ENCODE data around the gene LDLR. TPM values are rescaled to one million over a fixed set of nuclear protein-coding genes. Genes with fewer than 3 reads are reported as not detected.

Gene LDLR
- total RNA-seq, 2 experiments from 2014 or later = 88.3 to 99.1 TPM

DNA sequence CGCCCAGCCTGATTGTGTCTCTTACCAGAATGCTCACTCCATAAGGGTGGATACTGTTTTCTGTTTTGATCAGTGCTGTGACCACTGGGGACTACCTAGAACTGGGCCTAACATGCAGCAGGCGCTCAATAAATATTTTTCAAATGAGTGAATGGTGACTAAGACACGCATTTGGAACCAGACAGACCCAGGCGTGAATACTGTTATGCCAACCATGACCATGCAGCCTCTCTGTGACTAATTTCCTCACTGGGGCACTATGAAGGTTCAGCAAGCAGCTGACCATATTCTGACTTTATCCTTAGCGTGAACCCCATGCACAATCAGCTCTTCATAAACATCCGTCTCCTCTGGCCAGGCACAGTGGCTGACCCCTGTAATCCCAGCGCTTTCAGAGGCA lies 79.3 kb downstream of the LDLR start:
- intact Hi-C loops (cut with micrococcal nuclease; ENCODE audit: unreplicated experiment) = no loop called here
- Histone ChIP-seq H3K36me3 (ENCODE audit: insufficient read depth, low read length) (peaks cover 89% of the 10 kb centered on the region), H3K9me2 (ENCODE audit: insufficient read depth, low read length) (no peaks in the 10 kb centered on the region), H3K79me2 (ENCODE audit: insufficient read depth, low read depth, low read length) (no peaks in the 10 kb centered on the region), H4K20me1 (ENCODE audit: insufficient read depth, low read length) (no peaks in the 10 kb centered on the region), H3K4me3 (ENCODE audit: low read depth, low read length, poor library complexity, severe bottlenecking) (no peak overlapping the region), H3K27ac (ENCODE audit: low read depth, low read length, poor library complexity, severe bottlenecking) (no peak overlapping the region), H3K4me2 (ENCODE audit: low read length) (no peak overlapping the region), H3K4me1 (ENCODE audit: insufficient read depth, low read length, poor library complexity, severe bottlenecking) (no peaks in the 10 kb centered on the region), H3K9me3 (ENCODE audit: low read length) (no peaks in the 10 kb centered on the region), H2AFZ (ENCODE audit: low read length) (no peak overlapping the region)
- TF ChIP-seq EZH2phosphoT487 (IDR thresholded peaks at IDR 0.05; ENCODE audit: borderline replicate concordance, low read depth, low read length) = no peak
- TF ChIP-seq CTCF (conservative IDR thresholded peaks at IDR 0.05; ENCODE audit: low read length) = no peak
- BruUV-seq (replicated peaks) = no TSS peak
- CTCF ChIA-PET (ENCODE audit: unreplicated experiment) = no interaction called here
- POLR2A ChIA-PET = no interaction called here
- DNase-seq (ENCODE audit: low spot score) = no peak

- POLR2A ChIA-PET = no interaction called here
- no peaks in the 10 kb centered on the region for H3K79me2 ChIP-seq (ENCODE audit: insufficient read depth, low read depth, low read length)
- intact Hi-C loops (cut with micrococcal nuclease; ENCODE audit: unreplicated experiment) = no loop called here
- H3K36me3 ChIP-seq (ENCODE audit: insufficient read depth, low read length) = peaks cover 89% of the 10 kb centered on the region
- no peak overlapping the region for H3K4me2 ChIP-seq (ENCODE audit: low read length)
- no peak for DNase-seq (ENCODE audit: low spot score)
- H3K9me3 ChIP-seq (ENCODE audit: low read length) = no peaks in the 10 kb centered on the region
- no peaks in the 10 kb centered on the region for H3K9me2 ChIP-seq (ENCODE audit: insufficient read depth, low read length)
- H2AFZ ChIP-seq (ENCODE audit: low read length) = no peak overlapping the region
- BruUV-seq (replicated peaks) = no TSS peak
- no peak overlapping the region for H3K4me3 ChIP-seq (ENCODE audit: low read depth, low read length, poor library complexity, severe bottlenecking)
- H3K4me1 ChIP-seq (ENCODE audit: insufficient read depth, low read length, poor library complexity, severe bottlenecking) = no peaks in the 10 kb centered on the region
- no peak for TF ChIP-seq CTCF (conservative IDR thresholded peaks at IDR 0.05; ENCODE audit: low read length)
- no peak for TF ChIP-seq EZH2phosphoT487 (IDR thresholded peaks at IDR 0.05; ENCODE audit: borderline replicate concordance, low read depth, low read length)
- CTCF ChIA-PET (ENCODE audit: unreplicated experiment) = no interaction called here
- H3K27ac ChIP-seq (ENCODE audit: low read depth, low read length, poor library complexity, severe bottlenecking) = no peak overlapping the region
- no peaks in the 10 kb centered on the region for H4K20me1 ChIP-seq (ENCODE audit: insufficient read depth, low read length)
Measured at GRCh38 chr19:11169896-11170678, 80.8 kb downstream of the LDLR start.

- Histone ChIP-seq H3K36me3 (ENCODE audit: insufficient read depth, low read length) (peaks cover 86% of the 10 kb centered on the region), H3K4me2 (ENCODE audit: low read length) (no peak overlapping the region), H3K4me3 (ENCODE audit: low read depth, low read length, poor library complexity, severe bottlenecking) (no peak overlapping the region), H3K9me3 (ENCODE audit: low read length) (no peaks in the 10 kb centered on the region), H4K20me1 (ENCODE audit: insufficient read depth, low read length) (no peaks in the 10 kb centered on the region), H3K9me2 (ENCODE audit: insufficient read depth, low read length) (no peaks in the 10 kb centered on the region), H3K79me2 (ENCODE audit: insufficient read depth, low read depth, low read length) (no peaks in the 10 kb centered on the region), H3K27ac (ENCODE audit: low read depth, low read length, poor library complexity, severe bottlenecking) (no peak overlapping the region), H2AFZ (ENCODE audit: low read length) (no peak overlapping the region), H3K4me1 (ENCODE audit: insufficient read depth, low read length, poor library complexity, severe bottlenecking) (no peaks in the 10 kb centered on the region)
- TF ChIP-seq CTCF (conservative IDR thresholded peaks at IDR 0.05; ENCODE audit: low read length) (no peak), EZH2phosphoT487 (IDR thresholded peaks at IDR 0.05; ENCODE audit: borderline replicate concordance, low read depth, low read length) (no peak)
- ChIA-PET CTCF (ENCODE audit: unreplicated experiment) (no interaction called here), POLR2A (no interaction called here)
- intact Hi-C loops (cut with micrococcal nuclease; ENCODE audit: unreplicated experiment) = no loop called here
- BruUV-seq (replicated peaks) = no TSS peak
- DNase-seq (ENCODE audit: low spot score) = no peak
Measured at GRCh38 chr19:11171144-11171543, 81.9 kb downstream of the LDLR start.

All from OCI-LY7 (cell line).